Testis (tissue), 3 donors: Measurements from ENCODE around the gene TRANK1. TPM values are rescaled to one million over a fixed set of nuclear protein-coding genes. Genes with fewer than 3 reads are reported as not detected.
A peak's percentile ranks its signal among the peaks of the same experiment; 100 is the strongest.

Source experiments
- DNase-seq: peaks from one replicate; pipeline ENCODE4 v3.0.0-alpha.2; 2019
- H3K27ac ChIP-seq, 2 donors: fragments of 200-600 bp; sonication (generic); one replicate each; pipeline ENCODE4 v1.5.1; 2019
- H3K27me3 ChIP-seq: fragments of 200-600 bp; sonication (generic); one replicate; pipeline ENCODE4 v1.5.1; 2019
- H3K36me3 ChIP-seq: fragments of 200-600 bp; sonication (generic); one replicate; pipeline ENCODE4 v1.5.1; 2017; ENCODE audit warnings: low read depth; ENCODE audit errors: missing control alignments
- H3K4me1 ChIP-seq: fragments of 200-600 bp; sonication (generic); one replicate; pipeline ENCODE4 v1.5.1; 2019
- H3K4me3 ChIP-seq, 2 donors: fragments of 200-600 bp; sonication (generic); one replicate each; pipeline ENCODE4 v1.5.1; 2017 to 2019
- H3K9me3 ChIP-seq: fragments of 200-600 bp; sonication (generic); one replicate; pipeline ENCODE4 v1.5.1; 2017
- CTCF ChIP-seq, 3 experiments: fragments of 450-650 bp in 2 of 3; fragments of 200-600 bp in 1 of 3; sonication (generic) in 1 of 3; IDR thresholded peaks; one replicate each; pipeline ENCODE4 v1.5.1; 2016 to 2019; ENCODE audit warnings: antibody characterized with exemption in 3 of 3, mild to moderate bottlenecking in 2 of 3, moderate library complexity in 1 of 3
- POLR2A ChIP-seq: fragments of 450-650 bp; IDR thresholded peaks from one replicate; pipeline ENCODE4 v1.6.1; 2017; ENCODE audit warnings: antibody characterized with exemption, mild to moderate bottlenecking, moderate library complexity
- WGBS, 2 donors: methylation state at CpG; one replicate each; pipeline ENCODE4 v1.1.5; 2018; 5-methylcytosine and 5-hydroxymethylcytosine counted together
- intact Hi-C: fragments of 100-400 bp; cut with DNase I; formaldehyde crosslinking; loops from one replicate; pipeline ENCODE4 v1.15.1; 2023; ENCODE audit warnings: low total_unique reads
- polyA plus RNA-seq: library from polyadenylated mRNA; stranded (reverse); fragments of 350-450 nt; fragmentation: Illumina TruSeq; extraction: RNeasy Lipid Tissue Mini Kit (QIAGEN cat#74804); gene quantifications from one replicate; pipeline ENCODE4 v1.2.3, GENCODE V29; 2014; ENCODE audit warnings: low read depth, low replicate concordance; ENCODE audit not compliant: insufficient read depth
- total RNA-seq, 2 donors: library from RNA; depleted of rRNA; stranded (reverse); fragments of >200 nt; gene quantifications; one replicate each; pipeline ENCODE4 v1.2.3, GENCODE V29; 2016

The TRANK1 gene
- total and polyA plus RNA-seq, 3 donors from 2014 or later = 7.5 to 11.0 (median 7.6) TPM

DNA sequence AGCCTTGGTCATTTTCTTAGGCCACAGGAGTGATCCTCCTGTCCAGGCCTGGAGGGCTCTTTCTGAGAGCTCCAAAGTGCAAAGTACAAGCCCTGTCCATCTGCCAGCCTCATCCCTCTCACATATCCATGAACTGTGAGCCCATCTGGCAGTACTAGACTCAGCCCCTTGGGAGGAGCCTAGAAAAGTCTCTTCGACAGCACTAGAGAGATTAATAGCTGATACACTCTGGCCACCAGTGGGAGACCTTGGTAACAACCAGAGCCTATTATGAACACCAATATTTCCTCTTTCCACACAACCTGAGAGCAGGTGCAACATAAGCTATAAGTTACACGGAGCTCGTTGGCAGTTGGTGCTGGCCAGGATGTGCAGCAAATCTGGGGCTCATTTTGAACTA, 121.0 kb downstream of the TRANK1 start:
- Histone ChIP-seq H3K4me1 (peaks cover 6% of the 10 kb centered on the region), H3K27me3 (no peaks in the 10 kb centered on the region), H3K36me3 (no peaks in the 10 kb centered on the region), H3K4me3 (no peak overlapping the region), H3K27ac (no peak overlapping the region), H3K9me3 (no peaks in the 10 kb centered on the region)
- intact Hi-C loops = no loop called here
- TF ChIP-seq POLR2A (no peak), CTCF (IDR thresholded peaks at IDR 0.05) (no peak)
- no peak for DNase-seq
- 78 to 88% methylated on average over 3 of the region's 3 CpGs for WGBS, 2 donors

GRCh38 chr3:36820083-36820482, 124.8 kb downstream of the TRANK1 start:
- no peaks in the 10 kb centered on the region for H3K27me3 ChIP-seq
- no peak for TF ChIP-seq CTCF (IDR thresholded peaks at IDR 0.05)
- TF ChIP-seq POLR2A = no peak
- H3K9me3 ChIP-seq = no peaks in the 10 kb centered on the region
- H3K36me3 ChIP-seq = no peaks in the 10 kb centered on the region
- 71 to 87% methylated on average over 3 of the region's 3 CpGs for WGBS, 2 donors
- H3K4me1 ChIP-seq = no peaks in the 10 kb centered on the region
- intact Hi-C loops = no loop called here
- no peak overlapping the region for H3K27ac ChIP-seq
- no peak for DNase-seq
- H3K4me3 ChIP-seq = no peak overlapping the region

DNA sequence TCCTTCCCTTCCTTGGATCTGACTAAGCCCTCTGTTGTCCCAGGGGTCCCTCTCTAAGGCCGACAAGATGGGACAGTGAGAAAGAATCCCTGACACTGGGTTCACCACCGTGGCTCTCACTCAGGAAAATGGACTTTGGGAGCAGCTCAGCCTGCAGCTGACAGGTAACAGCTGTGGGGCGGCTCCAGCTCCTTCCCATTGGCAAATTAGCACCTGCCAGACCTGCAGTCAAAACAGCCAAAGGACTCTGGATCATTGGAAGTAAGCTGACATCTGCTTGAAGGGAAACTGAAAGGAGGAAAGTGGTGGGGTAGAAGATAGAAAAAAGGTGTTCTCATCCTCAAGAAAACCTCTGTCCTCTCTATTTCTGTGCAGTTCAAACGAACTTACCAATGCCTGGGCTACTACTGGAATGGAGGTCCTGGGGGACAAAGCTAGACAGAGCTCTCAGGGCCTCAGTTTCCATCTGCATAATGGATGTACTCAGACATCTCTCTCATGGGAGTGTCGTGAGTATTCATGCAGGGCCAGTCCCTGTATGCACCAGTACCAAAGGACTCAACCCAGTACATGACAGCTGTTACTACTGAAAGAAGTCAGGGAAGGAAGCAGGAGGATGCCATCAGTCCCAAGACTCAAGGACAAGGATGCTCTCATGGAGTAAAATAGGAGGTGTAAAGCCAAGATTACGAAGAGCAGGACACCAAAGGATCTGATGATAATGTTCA, 126.9 kb downstream of the TRANK1 start:
- Histone ChIP-seq H3K36me3 (no peaks in the 10 kb centered on the region), H3K27ac (no peak overlapping the region), H3K9me3 (no peaks in the 10 kb centered on the region), H3K4me1 (no peaks in the 10 kb centered on the region), H3K4me3 (no peak overlapping the region), H3K27me3 (no peaks in the 10 kb centered on the region)
- no peak for TF ChIP-seq POLR2A
- no peak for TF ChIP-seq CTCF (IDR thresholded peaks at IDR 0.05)
- intact Hi-C loops = no loop called here
- DNase-seq = no peak
- 75 to 84% methylated on average over 6 of the region's 6 CpGs for whole genome bisulfite sequencing, 2 donors

GRCh38 chr3:36815375-36815774, 129.5 kb downstream of the TRANK1 start:
- Histone ChIP-seq H3K36me3 (no peaks in the 10 kb centered on the region), H3K4me3 (no peak overlapping the region), H3K27me3 (no peaks in the 10 kb centered on the region), H3K4me1 (no peaks in the 10 kb centered on the region), H3K27ac (no peak overlapping the region), H3K9me3 (no peaks in the 10 kb centered on the region)
- 88 to 90% methylated on average over 9 of the region's 9 CpGs for WGBS, 2 donors
- TF ChIP-seq POLR2A (no peak), CTCF (IDR thresholded peaks at IDR 0.05) (no peak)
- no peak for DNase-seq
- intact Hi-C loops = no loop called here

DNA sequence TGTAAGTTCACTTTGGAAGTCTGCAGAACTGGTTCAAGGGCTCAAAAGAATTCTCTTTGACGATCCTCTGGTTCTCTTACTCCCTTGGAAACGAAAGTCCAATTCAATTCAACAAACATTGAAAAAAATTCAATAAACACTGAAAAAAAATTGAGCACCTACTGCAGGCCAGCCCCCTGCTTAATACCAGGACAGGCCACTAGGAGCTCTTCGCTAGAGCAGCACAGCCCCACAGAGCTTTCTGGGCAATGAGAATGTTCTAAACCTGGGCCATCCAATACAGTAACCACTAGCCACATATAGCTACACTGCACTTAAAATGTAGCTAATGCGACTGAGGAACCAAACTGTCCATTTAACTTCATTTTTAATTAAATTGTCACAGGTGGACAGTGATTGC, 130.1 kb downstream of the TRANK1 start:
- Histone ChIP-seq H3K36me3 (no peaks in the 10 kb centered on the region), H3K27ac (no peak overlapping the region), H3K27me3 (no peaks in the 10 kb centered on the region), H3K4me1 (no peaks in the 10 kb centered on the region), H3K9me3 (no peaks in the 10 kb centered on the region), H3K4me3 (no peak overlapping the region)
- no peak for DNase-seq
- intact Hi-C loops = no loop called here
- WGBS, 2 donors = 73 to 75% methylated on average over 4 of the region's 4 CpGs
- TF ChIP-seq CTCF (IDR thresholded peaks at IDR 0.05) = peak in 2 of 3 experiments; percentile 18 to 21
- no peak for TF ChIP-seq POLR2A
